ENCODE results near the gene LRTM2.

DNA sequence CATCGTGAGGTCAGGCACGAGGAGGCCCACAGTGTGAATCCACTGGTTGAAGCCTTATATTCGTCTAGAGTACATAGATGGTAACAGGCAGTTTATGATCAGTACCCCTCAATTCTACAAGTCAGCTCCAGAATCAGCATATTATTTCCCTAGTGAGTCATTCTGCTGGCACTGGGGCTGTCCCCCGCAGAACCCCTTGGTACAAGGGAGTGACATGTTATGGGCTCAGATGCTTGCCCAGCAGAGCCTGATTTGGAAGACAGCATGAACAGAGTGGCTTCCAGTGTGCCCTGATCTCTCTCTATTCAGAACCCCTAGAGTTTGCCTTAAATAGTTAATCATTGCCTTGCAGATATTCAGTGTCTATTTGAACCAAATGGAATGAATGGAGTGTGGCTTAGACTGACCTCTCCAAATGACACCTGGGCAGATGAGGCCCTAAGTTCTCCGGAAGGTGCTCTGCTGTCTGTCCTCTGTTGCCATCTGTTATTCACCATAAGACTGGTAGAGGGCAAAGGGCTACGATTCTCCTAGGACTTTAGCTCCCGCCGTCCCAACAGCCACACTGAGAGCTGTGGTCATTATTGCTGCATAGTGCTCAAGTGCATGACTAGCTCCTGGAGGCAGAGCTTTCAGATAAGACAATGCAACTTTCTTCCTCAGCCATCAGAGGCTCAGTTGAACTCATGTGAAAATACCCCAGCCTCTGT, 57.0 kb downstream of the LRTM2 start:
- TF ChIP-seq CTCF (conservative IDR thresholded peaks at IDR 0.05; ENCODE audit: low read length) (no peak), EZH2phosphoT487 (IDR thresholded peaks at IDR 0.05; ENCODE audit: borderline replicate concordance) (no peak)
